ENCODE results near the gene TYMP. TPM values are rescaled to one million over a fixed set of nuclear protein-coding genes. Genes with fewer than 3 reads are reported as not detected.

The TYMP gene
- total and polyA plus RNA-seq, 2 of the 4 experiments (the other 2 are of a cell fraction): 0.18 to 0.74 TPM

- Histone ChIP-seq H3K23ac (ENCODE audit: low read depth, low read length) (peak overlapping the region; percentile 31), H4K8ac (ENCODE audit: low read depth in 2 of 2, low read length in 2 of 2) (peak overlapping the region in 1 of 2 experiments; percentile 56; a peak in 1 of 4 replicates), H3K9me1 (ENCODE audit: insufficient read depth, low read length) (0 out of 2 replicates have a peak, but pooled peaks cover 2% of the 10 kb centered on the region), H2BK120ac (ENCODE audit: low read depth, low read length) (peak overlapping the region; percentile 45; the same call in 1 of the 2 replicates), H3K18ac (ENCODE audit: low read depth, low read length) (no peak overlapping the region), H2BK20ac (ENCODE audit: low read depth, low read length) (0 out of 2 replicates have a peak overlapping the region, but pooled peaks have one; percentile 0), H3K36me3 (ENCODE audit: control insufficient read depth, insufficient read depth, low read length) (no peaks in the 10 kb centered on the region), H3K27me3 (ENCODE audit: control insufficient read depth, insufficient read depth, low read length) (peaks cover 43% of the 10 kb centered on the region), H4K91ac (ENCODE audit: insufficient read depth, low read depth, low read length) (peak overlapping the region; percentile 25), H3K9me3 (ENCODE audit: control insufficient read depth, insufficient read depth, low read length) (no peaks in the 10 kb centered on the region), H3K27ac (ENCODE audit: insufficient read depth, low read length) (no peak overlapping the region), H4K5ac (ENCODE audit: low read depth, low read length) (no peak overlapping the region; the same call in 1 of the 2 replicates), H2BK15ac (ENCODE audit: low read depth, low read length) (peak overlapping the region; percentile 47; the same call in 1 of the 3 replicates), H2BK5ac (ENCODE audit: low read depth, low read length, poor library complexity, severe bottlenecking) (no peak overlapping the region), H3K4me1 (ENCODE audit: control insufficient read depth, insufficient read depth, low read length) (peaks cover 5% of the 10 kb centered on the region), H4K20me1 (ENCODE audit: insufficient read depth, low read length) (no peaks in the 10 kb centered on the region), H3K14ac (replicated peaks; ENCODE audit: low read depth, low read length) (no peak overlapping the region), H3K4ac (ENCODE audit: low read depth, low read length) (no peak overlapping the region), H3K56ac (ENCODE audit: extremely low read depth, insufficient read depth, low read length) (no peak overlapping the region), H2AK5ac (ENCODE audit: low read depth, low read length) (peak overlapping the region; percentile 58), H3K4me2 (ENCODE audit: low read depth, low read length) (peak overlapping the region; percentile 61), H3K4me3 (ENCODE audit: insufficient read depth, low read depth, low read length) (0 out of 2 replicates have a peak overlapping the region, but pooled peaks have one; percentile 5), H3K79me1 (ENCODE audit: low read depth in 1 of 2, low read length in 2 of 2) (no peaks in the 10 kb centered on the region), H2AFZ (replicated peaks; ENCODE audit: low read length, poor library complexity) (peak overlapping the region; percentile 74), H2AK9ac (replicated peaks; ENCODE audit: low read depth, low read length, poor library complexity) (peak overlapping the region; percentile 23), H3K9ac (ENCODE audit: low read depth, low read length) (no peak overlapping the region)
- ChIA-PET POLR2A (ENCODE audit: unreplicated experiment) (no interaction called here), CTCF (no interaction called here)
- in situ Hi-C loops (cut with MboI; ENCODE audit: low sequenced_read_pairs): no loop called here
- ATAC-seq (ENCODE audit: low read depth) (peak; percentile 52; the same call in 1 of the 2 replicates), DNase-seq (peak; percentile 49)
- WGBS, 2 experiments (ENCODE audit: extremely low coverage in 2 of 2, insufficient read length in 1 of 2): 9% methylated on average over 33 of the region's 52 CpGs; no CpG with 5 or more reads in 1 of the 2 experiments
- intact Hi-C loops (cut with micrococcal nuclease): no loop called here
- TF ChIP-seq RCOR1 (IDR thresholded peaks at IDR 0.05; ENCODE audit: insufficient replicate concordance, low read length) (no peak), FOS (IDR thresholded peaks at IDR 0.05; ENCODE audit: low read depth, low read length) (no peak), ELK1 (IDR thresholded peaks at IDR 0.05; ENCODE audit: borderline replicate concordance, low read depth, low read length) (no peak), CTCF (conservative IDR thresholded peaks at IDR 0.05; ENCODE audit: low read depth, low read length) (peak; percentile 61), MXI1 (IDR thresholded peaks at IDR 0.05; ENCODE audit: borderline replicate concordance, low read depth, low read length) (no peak), USF2 (IDR thresholded peaks at IDR 0.05; ENCODE audit: low read depth, low read length) (no peak), SMC3 (IDR thresholded peaks at IDR 0.05; ENCODE audit: low read depth, low read length) (no peak), RAD21 (IDR thresholded peaks at IDR 0.05; ENCODE audit: low read length) (peak; percentile 45), CHD1 (IDR thresholded peaks at IDR 0.05; ENCODE audit: low read depth, low read length) (no peak), POLR2A (IDR thresholded peaks at IDR 0.05; ENCODE audit: low read depth, low read length) (no peak)
- dilution Hi-C loops (cut with HindIII; ENCODE audit: low sequenced_read_pairs, unreplicated experiment): no loop called here
- BruUV-seq (replicated peaks): no TSS peak
Observed at GRCh38 chr22:50544078-50544745, 14.4 kb upstream of the TYMP start.
